Heart left ventricle (tissue), 16 donors: Measurements from ENCODE around the gene GRAMD2B. TPM values are rescaled to one million over a fixed set of nuclear protein-coding genes. Genes with fewer than 3 reads are reported as not detected.

ENCODE experiments used
- ATAC-seq, 4 donors: fragments of 200-7000 bp; cut with Tn5 transposase; one replicate each; pipeline ENCODE4 v1.9.1; 2020 to 2022; ENCODE audit warnings: moderate library complexity in 4 of 4, mild to moderate bottlenecking in 3 of 4, moderate number of reproducible peaks in 1 of 4
- DNase-seq, 5 donors: peaks; one replicate each; pipeline ENCODE4 v3.0.0-alpha.2; 2020
- H3K27ac ChIP-seq, 12 donors: fragments of 200-600 bp; sonication (generic) in 4 of 12; one replicate each; pipeline versions ENCODE4 v1.5.0 to v1.8.0; 2016 to 2022; ENCODE audit warnings: mild to moderate bottlenecking in 2 of 12
- H3K27me3 ChIP-seq, 9 donors: fragments of 200-600 bp; sonication (generic) in 2 of 9; one replicate each; pipeline versions ENCODE4 v1.5.1 to v1.8.0; 2016 to 2022; ENCODE audit warnings: mild to moderate bottlenecking in 3 of 9
- H3K36me3 ChIP-seq, 9 donors: fragments of 200-600 bp; sonication (generic) in 2 of 9; one replicate each; pipeline versions ENCODE4 v1.5.0 to v1.8.0; 2018 to 2022; ENCODE audit warnings: mild to moderate bottlenecking in 2 of 9
- H3K4me1 ChIP-seq, 12 donors: fragments of 200-600 bp; sonication (generic) in 4 of 12; one replicate each; pipeline versions ENCODE4 v1.5.0 to v1.8.0; 2016 to 2022; ENCODE audit warnings: mild to moderate bottlenecking in 3 of 12
- H3K4me3 ChIP-seq, 12 donors: fragments of 200-600 bp; sonication (generic) in 4 of 12; one replicate each; pipeline versions ENCODE4 v1.5.0 to v1.8.0; 2017 to 2022; ENCODE audit warnings: mild to moderate bottlenecking in 9 of 12, moderate library complexity in 4 of 12
- H3K9me3 ChIP-seq, 12 donors: fragments of 200-600 bp; sonication (generic) in 4 of 12; one replicate each; pipeline versions ENCODE4 v1.5.0 to v1.8.0; 2016 to 2022; ENCODE audit warnings: mild to moderate bottlenecking in 1 of 12
- POLR2A ChIP-seq, 2 donors: fragments of 450-650 bp; IDR thresholded peaks; one replicate each; pipeline ENCODE4 v1.6.1; 2017; ENCODE audit warnings: antibody characterized with exemption in 2 of 2, mild to moderate bottlenecking in 2 of 2, moderate library complexity in 2 of 2
- WGBS, 4 donors: extraction: QIAGEN DNeasy Blood & Tissue Kit in 2 of 4; methylation state at CpG; one replicate each; pipeline versions ENCODE4 v1.1.5 to v1.1.7; 2013 to 2018; 5-methylcytosine and 5-hydroxymethylcytosine counted together
- intact Hi-C, 10 donors: fragments of 100-400 bp; cut with DNase I; formaldehyde crosslinking; loops; one replicate each; pipeline versions ENCODE4 v1.11.1 to v1.14.2; 2022
- polyA plus RNA-seq, 2 donors: library from polyadenylated mRNA; stranded (reverse); fragments of 200-250 nt; gene quantifications; one replicate each; pipeline ENCODE4 v1.2.3, GENCODE V29; 2013
- total RNA-seq, 9 donors: library from RNA; depleted of rRNA in 2 of 9; stranded (reverse); fragments of >200 nt in 2 of 9; fragmentation: NEBNext Ultra II Directional in 3 of 9; extraction: Animal tissue kit (Norgen Biotek cat#: 25700) in 3 of 9; gene quantifications; one replicate each; pipeline versions ENCODE4 v1.1.0 to v1.2.4, GENCODE V29; 2016 to 2023
- TF ChIP-seq, protein P1 (sequence below), 12 donors: fragments of 200-600 bp; sonication (generic) in 4 of 12; IDR thresholded peaks; one replicate each; pipeline versions ENCODE4 v1.5.0 to v1.8.0; 2018 to 2022; ENCODE audit warnings: antibody characterized with exemption in 12 of 12, mild to moderate bottlenecking in 5 of 12
- donor health status: ischemic (EF 13 %, LVEDD 7.1; RV severe dilation, severe dysfunction).
- donor health status: healthy with polysubstance abuse.
- donor health status: DM: no; HTN: yes; CAD: no.
- donor health status: DM: no; HTN: no; CAD: no.
- donor health status: ischemic (EF 25% LVEDD 6.9; RV normal size, moderate dysfunction).
- donor health status: ischemic (EF 25% LVEDD 5.7; RV mildly dilated, moderate dysfunction).
- donor health status: healthy.
- donor health status: DM: yes; HTN: yes; CAD: no.
- donor health status: ischemic (EF 35%, LVEDD 5.7; RV mildly dilated, moderate dysfunction).
- donor health status: nonischemic (EF 11% LVEDD 7.7; RV severe dilation, severe dysfunction).
- donor health status: DM: yes; HTN: yes; CAD: no.
- donor health status: PGD.
- donor health status: ischemic (EF 29% LVEDD 5.4; RV normal size, mild dysfunction).
- donor health status: nonischemic (EF 23%, LVEDD 6.1; RV moderate dilation, normal function).

GRAMD2B gene
- total and polyA plus RNA-seq, 11 donors: 7.4 to 50.4 (median 35.8) TPM

DNA sequence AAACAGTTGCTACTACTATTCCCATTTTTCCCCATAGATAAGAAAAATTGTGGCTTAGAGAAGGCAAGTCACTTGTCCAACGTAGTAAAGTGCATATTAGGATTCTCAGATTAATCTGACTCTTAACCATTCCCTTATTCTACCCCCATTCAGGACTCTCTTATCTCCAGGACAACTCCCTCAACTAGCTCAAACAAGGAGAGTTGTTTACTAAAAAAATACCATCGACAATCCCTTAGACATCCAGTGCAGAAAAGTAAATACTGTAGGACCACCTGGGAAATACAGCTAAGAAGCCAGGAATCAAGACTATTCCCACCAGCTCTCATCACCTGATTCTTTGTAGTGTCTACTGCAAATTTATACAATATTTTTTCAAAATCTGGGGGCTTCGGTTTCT is 9.4 kb upstream of the GRAMD2B start:
- Histone ChIP-seq H3K4me1 (peaks cover 9 to 34% (median 25%) of the 10 kb centered on the region in 12 donors), H3K27me3 (no peaks in the 10 kb centered on the region), H3K36me3 (no peaks in the 10 kb centered on the region), H3K4me3 (no peak overlapping the region), H3K27ac (peak overlapping the region in 3 of 12 donors; percentile 71 to 79 (median 75)), H3K9me3 (peaks cover 0 to 8% (median 0%) of the 10 kb centered on the region in 12 donors)
- WGBS, 4 donors: 71 to 79% (median 76%) methylated on average over 3 of the region's 3 CpGs
- ATAC-seq: no peak
- intact Hi-C loops: no loop called here
- TF ChIP-seq, protein P1, sequence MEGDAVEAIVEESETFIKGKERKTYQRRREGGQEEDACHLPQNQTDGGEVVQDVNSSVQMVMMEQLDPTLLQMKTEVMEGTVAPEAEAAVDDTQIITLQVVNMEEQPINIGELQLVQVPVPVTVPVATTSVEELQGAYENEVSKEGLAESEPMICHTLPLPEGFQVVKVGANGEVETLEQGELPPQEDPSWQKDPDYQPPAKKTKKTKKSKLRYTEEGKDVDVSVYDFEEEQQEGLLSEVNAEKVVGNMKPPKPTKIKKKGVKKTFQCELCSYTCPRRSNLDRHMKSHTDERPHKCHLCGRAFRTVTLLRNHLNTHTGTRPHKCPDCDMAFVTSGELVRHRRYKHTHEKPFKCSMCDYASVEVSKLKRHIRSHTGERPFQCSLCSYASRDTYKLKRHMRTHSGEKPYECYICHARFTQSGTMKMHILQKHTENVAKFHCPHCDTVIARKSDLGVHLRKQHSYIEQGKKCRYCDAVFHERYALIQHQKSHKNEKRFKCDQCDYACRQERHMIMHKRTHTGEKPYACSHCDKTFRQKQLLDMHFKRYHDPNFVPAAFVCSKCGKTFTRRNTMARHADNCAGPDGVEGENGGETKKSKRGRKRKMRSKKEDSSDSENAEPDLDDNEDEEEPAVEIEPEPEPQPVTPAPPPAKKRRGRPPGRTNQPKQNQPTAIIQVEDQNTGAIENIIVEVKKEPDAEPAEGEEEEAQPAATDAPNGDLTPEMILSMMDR (IDR thresholded peaks at IDR 0.05): no peak
- no peak for TF ChIP-seq POLR2A (IDR thresholded peaks at IDR 0.05)
- DNase-seq: no peak

- H3K36me3 ChIP-seq: no peaks in the 10 kb centered on the region
Measured at GRCh38 chr5:126414874-126415502, 8.2 kb upstream of the GRAMD2B start.

DNA sequence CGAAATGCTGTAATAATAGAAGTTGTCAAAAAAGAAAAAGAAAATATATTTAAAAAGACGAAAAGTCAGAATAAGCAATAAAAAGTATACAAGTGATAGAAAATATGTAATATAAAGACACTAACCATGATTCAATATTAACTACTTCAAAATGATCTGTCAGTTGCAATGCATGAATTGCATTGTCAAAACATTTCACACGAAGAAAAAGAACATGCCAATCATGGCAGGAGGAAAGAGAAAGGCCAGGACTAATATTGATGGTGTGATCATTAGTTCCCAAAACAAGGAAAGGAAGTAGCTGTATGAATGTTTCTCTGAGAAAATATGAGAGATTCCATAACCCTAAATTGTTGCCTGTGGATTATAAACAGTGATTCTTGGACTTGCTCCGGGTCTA is 7.4 kb upstream of the GRAMD2B start:
- DNase-seq (no peak), ATAC-seq (no peak)
- intact Hi-C loops: loop anchor here in 2 of 10 donors (5.0 kb wide), 1 partner anchor 43 kb away; no protein-coding TSS in a partner anchor
- Histone ChIP-seq H3K4me1 (peaks cover 9 to 34% (median 25%) of the 10 kb centered on the region in 12 donors), H3K9me3 (peaks cover 0 to 5% (median 0%) of the 10 kb centered on the region in 12 donors), H3K36me3 (no peaks in the 10 kb centered on the region), H3K4me3 (peak overlapping the region in 2 of 12 donors; percentile 5 to 8), H3K27me3 (no peaks in the 10 kb centered on the region), H3K27ac (peak overlapping the region; percentile 35 to 82 (median 71))
- WGBS, 4 donors: 47 to 67% (median 54%) methylated on average over 4 of the region's 4 CpGs
- no peak for TF ChIP-seq POLR2A (IDR thresholded peaks at IDR 0.05)
- TF ChIP-seq, protein P1 (IDR thresholded peaks at IDR 0.05): no peak

More at GRCh38 chr5:126414874-126415502, 8.2 kb upstream of the GRAMD2B start:
- intact Hi-C loops: loop anchor here in 2 of 10 donors (5.0 kb wide), 1 partner anchor 43 kb away; no protein-coding TSS in a partner anchor
- Histone ChIP-seq H3K4me1 (peaks cover 9 to 34% (median 25%) of the 10 kb centered on the region in 12 donors), H3K27ac (peak overlapping the region; percentile 35 to 82 (median 71)), H3K4me3 (peak overlapping the region in 4 of 12 donors; percentile 4 to 13 (median 6)), H3K9me3 (peaks cover 0 to 8% (median 0%) of the 10 kb centered on the region in 12 donors), H3K27me3 (no peaks in the 10 kb centered on the region)
- DNase-seq (peak in 4 of 5 donors; percentile 40 to 80 (median 58)), ATAC-seq (peak; percentile 97 to 99 (median 98))
- 3 to 13% (median 10%) methylated on average over 1 of the region's 1 CpG for WGBS, 4 donors
- TF ChIP-seq, protein P1 (IDR thresholded peaks at IDR 0.05): no peak
- TF ChIP-seq POLR2A (IDR thresholded peaks at IDR 0.05): no peak

DNA sequence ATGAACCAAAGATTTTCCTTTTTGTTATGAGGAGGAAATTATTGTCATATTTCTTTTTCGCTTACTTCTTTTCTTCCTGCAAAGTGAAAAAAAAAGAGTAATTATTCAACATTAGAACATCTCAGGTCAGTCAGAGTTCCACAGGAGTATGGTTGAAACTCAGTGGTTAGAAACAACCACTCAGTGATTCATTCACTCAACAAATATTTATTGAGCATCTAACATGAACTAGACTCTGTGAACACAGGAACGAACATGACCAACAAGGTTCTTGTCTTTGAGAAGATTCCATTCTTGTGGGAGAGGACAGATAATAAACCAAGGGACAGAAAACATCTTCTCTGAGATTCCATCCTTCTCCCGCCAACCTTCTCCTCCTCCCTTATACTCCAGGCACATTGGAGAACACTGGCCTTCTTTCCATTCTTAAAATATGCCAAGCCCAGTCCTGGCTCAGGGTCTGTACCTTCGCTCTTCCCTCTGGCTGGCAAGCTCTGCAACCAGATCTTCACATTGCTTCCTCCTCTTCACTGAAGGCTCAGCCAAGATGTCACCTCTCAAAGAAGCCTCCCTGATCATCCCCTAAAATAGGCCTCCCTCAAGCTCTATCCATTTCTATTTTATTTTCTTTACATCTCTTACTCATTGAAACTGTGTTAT is 6.8 kb upstream of the GRAMD2B start:
- TF ChIP-seq, protein P1 (IDR thresholded peaks at IDR 0.05): no peak
- TF ChIP-seq POLR2A (IDR thresholded peaks at IDR 0.05): no peak
- Histone ChIP-seq H3K9me3 (peaks cover 0 to 2% (median 0%) of the 10 kb centered on the region in 12 donors), H3K36me3 (no peaks in the 10 kb centered on the region), H3K4me3 (no peak overlapping the region), H3K27ac (peak overlapping the region; percentile 35 to 82 (median 71)), H3K4me1 (peaks cover 9 to 34% (median 25%) of the 10 kb centered on the region in 12 donors), H3K27me3 (no peaks in the 10 kb centered on the region)
- DNase-seq: no peak
- ATAC-seq: no peak
- intact Hi-C loops: loop anchor here in 2 of 10 donors (5.0 kb wide), 1 partner anchor 44 kb away; no protein-coding TSS in a partner anchor
- WGBS, 4 donors: 90 to 94% (median 92%) methylated on average over 4 of the region's 4 CpGs
